DMS53 (cell line): ENCODE results near the gene CPHXL2.
A peak's percentile ranks its signal among the peaks of the same experiment; 100 is the strongest.

Source experiments
- DNase-seq: peaks from one replicate; lab custom pipeline; 2025; lab: John Stamatoyannopoulos, UW

The CPHXL2 gene

DNA sequence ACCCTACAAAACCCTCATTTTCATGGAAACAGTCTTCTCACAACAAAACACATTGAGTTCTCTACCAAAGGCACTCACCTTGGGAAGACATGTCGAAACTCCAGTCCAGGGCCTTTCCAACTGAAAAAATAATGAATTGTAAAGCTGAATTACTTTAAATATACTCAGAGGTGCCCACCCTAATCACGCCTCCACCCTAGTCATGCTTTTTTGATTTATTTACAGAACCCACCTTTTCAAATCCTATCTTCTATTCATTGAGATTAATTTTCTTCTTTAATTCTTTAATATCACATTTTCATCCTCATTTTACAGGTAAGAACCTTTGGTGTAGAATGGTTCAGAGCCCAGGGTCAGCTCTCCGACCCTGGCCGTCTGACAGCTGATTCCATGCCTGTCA, at the start of gene CPHXL2:
TSS of gene CPHXL2 (minus strand) at position 101 of the 400 bp plus-strand sequence. CDS start at position 91, 10 bp downstream.
- DNase-seq = no peak

DNA sequence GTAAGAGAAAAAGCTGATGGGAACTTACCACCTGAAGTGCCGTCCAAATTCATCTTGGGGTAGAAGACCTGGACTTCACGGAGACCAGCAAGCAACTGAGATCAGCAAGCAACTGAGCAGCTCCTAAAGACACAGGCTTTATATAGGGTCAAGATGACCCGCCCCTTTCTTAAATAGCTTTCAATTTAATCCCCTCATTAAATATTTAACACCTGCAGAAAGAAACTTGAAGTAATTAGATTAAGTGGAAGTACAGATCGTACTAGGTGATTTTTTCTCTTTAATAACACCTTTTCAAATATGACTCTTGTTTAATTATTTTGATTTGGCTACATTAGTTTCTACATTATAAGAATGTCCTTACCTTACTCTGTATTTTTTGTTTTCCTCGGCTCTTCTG, 49.6 kb upstream of the CPHXL2 start, which contains the start of gene CPHXL:
TSS of gene CPHXL (minus strand) at position 101 of the 400 bp plus-strand sequence. CDS start at position 53, 48 bp downstream.
- DNase-seq = no peak

DNA sequence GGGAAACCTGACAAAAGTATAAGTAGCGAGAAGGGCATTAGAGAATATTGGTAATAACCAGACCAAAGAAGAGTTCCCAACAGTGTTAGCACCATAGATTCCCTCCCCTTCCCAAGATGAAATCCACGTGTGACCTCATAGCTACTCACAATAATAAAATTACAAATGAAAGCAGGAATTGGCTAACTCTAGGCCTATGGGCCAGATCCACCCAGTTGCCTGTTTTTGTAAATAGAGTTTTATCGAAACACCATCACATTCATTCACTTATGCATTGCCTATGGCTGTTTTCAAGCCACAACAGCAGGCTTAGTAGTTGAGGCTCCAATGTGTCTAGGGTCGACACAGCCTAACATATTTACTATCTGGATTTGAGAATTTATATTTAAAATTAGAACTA, 41.6 kb upstream of the CPHXL2 start:
- DNase-seq = no peak

DNA sequence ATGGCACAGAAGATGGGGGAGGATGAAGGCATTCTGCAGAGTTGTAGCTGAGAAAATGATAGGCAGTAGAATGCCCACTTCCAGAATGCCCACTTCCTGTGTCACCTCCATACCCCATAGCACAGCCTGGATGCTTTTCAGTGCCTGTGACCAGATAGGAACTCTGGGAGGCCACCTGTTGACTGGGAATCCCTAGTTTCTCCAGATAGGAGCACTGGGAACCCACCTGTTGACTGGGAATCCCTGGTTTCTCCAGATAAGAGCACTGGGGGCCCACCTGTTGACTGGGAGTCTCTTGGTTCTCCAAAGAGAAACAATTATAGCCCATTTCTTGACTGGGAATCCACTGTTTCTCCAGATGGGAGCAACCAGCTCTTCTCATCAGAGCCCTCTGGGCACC, 37.9 kb upstream of the CPHXL2 start:
- DNase-seq = no peak

DNA sequence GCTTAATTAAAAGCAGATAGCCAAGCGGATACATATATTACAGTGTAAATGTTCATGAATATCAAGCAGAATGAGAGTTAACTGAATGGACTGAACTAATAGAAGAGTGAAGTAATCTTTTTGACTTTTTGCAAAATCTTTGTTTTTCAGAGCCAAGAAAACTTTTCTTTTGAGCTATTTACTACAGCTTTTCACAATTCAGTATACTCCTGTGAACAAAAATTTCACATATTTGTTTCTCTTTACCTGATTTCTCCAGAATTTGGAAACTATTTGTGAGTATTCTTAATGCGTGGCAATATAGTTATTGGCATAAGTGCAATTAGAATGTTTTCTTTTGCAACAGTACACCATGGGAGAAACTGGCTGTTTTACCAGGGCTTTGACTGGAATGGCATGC, 33.5 kb upstream of the CPHXL2 start:
- DNase-seq = no peak

DNA sequence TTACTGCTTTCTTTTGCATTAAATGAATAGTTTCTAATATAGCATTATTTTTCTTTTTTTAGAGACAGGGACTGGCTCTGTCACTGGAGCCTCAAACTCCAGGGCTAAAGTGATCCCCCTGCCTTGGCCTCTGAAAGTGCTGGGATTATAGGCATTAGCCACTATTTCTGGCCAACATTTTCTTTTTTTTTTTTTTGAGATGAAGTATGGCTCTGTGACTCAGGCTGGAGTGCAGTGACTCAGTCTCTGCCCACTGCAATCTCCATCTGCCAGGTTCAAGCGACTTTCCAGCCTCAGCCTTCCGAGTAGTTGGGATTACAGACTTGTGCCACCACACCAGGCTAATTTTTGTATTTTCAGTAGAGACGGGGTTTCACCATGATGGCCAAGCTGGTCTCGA, 26.5 kb upstream of the CPHXL2 start:
- DNase-seq = no peak

DNA sequence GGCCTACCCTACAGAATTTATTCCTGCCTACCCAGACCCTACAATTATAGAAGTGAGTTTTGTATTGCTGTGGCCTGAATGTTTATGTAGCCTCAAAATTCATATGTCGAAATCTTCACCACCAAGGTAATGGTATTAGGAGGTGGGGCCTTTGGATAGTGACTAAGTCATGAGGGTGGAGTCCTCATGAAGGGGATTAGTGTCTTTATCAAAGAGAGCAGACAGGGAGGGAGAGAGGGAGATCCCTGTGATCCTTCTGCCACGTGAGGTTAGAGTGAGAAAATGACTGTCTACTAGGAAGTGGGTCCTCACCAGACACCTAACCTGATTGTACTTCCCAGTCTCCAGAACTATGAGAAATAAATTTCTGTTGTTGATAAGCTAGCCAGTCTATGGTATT, 25.4 kb upstream of the CPHXL2 start:
- no peak for DNase-seq

DNA sequence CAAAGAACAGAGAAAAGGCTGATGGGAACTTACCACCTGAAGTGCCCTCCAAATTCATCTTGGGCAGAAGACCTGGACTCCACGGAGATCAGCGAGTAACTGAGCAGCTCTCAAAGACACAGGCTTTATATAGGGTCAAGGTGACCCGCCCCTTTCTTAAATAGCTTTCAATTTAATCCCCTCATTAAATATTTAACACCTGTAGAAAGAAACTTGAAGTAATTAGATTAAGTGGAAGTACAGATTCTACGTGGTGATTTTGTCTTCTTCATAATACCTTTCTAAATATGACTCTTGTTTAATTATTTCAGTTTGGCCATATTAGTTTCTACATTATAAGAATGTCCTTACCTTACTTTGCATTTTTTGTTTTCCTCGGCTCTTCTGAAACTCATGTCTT, 24.6 kb upstream of the CPHXL2 start, which contains the start of gene DUXB:
TSS of gene DUXB (minus strand) at position 101 of the 400 bp plus-strand sequence. CDS start at position 58, 43 bp downstream.
- no peak for DNase-seq

DNA sequence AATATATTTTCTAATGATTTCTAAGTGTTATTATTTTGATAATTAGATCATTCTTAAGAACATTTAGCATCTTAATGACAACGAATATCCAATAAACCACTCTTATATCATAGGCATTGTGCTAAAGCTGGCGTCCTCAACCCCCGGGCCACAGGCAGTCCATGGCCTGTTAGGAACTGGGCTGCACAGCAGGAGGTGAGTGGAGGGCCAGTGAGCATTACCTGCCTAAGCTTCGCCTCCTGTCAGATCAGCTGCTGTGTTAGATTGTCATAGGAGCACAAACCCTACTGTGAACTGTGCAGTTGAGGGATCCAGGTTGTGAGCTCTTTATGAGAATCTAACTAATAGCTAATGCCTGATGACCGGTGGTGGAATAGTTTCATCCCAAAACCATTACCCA, 20.8 kb upstream of the CPHXL2 start:
- DNase-seq = no peak

DNA sequence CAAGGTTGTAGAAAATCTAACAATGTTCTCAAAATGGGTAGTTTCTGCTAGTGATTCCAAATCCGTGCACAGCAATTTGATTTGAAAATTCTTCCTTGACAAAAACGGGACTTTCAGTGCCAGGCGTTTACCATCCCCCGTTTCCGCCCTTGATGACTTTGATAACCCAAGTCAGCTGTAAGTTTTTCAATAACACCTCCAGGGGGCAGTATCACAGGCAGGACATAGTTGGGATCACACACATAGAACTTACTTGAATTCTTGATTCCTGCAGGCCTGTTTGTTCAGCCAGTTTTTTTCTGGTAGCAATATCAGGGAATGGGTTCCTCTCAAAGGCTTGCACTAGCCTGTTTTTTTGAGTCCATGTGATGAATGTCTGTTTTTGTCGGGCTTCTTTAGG, 18.9 kb upstream of the CPHXL2 start:
- DNase-seq = peak; percentile 16

DNA sequence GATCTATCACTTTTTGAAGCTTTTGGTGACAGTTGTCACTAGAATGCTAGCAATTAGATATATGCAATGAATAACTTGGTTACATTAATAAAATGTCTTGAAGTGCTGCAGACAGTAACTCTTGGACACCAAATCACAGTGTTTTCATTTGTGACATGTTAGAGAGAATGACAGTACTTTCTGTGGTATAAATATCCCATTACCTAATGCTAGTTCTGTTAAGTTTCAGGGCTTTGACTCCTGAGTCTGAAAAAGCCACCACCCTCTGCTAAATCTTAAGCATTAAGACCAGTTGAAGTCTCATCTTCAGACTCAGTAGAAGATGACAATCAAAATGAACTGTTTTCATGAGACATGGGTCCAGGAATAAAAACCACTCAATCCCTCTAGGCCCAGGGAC, 10.6 kb upstream of the CPHXL2 start:
- no peak for DNase-seq

DNA sequence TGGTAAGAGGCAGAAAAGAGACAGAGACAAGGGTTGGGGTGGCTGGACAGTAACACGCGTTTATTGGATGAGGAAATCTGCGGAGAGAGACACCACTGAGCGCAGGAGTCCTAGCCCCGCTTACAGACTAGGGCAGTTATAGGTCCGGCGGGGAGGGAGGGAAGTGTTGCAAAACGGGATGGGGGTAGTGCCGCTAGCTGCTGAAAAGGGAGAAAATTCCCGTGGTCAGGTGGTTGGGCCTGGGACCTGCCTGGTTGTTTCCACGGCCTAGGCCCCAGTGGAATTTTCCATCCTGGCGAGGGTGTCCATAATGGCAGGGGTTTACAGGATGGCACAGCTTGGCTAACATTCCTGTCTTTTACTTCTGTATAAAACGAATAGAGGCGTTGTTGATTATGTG, 5.5 kb upstream of the CPHXL2 start:
- DNase-seq = no peak

DNA sequence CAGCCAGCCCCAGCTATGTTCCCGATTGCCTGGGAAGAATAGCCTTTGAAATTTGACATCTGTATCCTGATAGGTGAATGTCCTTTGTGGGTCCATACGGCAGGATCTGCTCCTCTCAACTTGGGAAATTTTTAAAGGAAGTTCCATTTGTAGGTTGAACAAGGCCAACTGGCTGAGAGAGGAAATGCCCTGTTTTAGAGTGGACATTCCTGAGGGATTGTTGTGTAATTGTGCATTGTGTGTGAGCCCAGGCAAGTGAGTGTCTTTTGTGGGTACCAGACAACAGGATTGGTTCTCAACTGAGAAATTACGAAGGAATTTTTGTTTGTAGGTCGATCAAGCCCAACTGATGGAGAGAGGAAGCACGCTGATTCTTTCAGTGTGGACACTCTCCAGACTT, 2.6 kb upstream of the CPHXL2 start:
- DNase-seq = no peak

DNA sequence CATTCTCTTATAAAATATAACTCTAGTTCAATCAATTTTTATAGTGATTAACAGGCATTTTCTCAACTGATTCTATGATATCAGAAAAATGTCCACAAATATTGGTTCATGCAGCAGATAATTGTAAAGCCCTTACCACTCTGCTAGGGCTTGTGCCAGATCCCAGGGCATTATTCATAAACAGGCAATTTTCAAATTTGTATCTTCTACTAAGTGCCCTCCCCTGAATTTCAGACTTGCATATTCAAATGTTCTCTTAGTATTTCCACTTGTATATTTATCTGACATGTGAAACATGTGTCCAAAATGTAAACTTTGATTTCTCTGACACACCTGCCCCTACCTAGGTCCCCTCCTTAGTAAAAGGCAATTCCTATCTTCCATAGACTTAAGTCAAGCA, 9.3 kb downstream of the CPHXL2 start:
- DNase-seq = no peak

DNA sequence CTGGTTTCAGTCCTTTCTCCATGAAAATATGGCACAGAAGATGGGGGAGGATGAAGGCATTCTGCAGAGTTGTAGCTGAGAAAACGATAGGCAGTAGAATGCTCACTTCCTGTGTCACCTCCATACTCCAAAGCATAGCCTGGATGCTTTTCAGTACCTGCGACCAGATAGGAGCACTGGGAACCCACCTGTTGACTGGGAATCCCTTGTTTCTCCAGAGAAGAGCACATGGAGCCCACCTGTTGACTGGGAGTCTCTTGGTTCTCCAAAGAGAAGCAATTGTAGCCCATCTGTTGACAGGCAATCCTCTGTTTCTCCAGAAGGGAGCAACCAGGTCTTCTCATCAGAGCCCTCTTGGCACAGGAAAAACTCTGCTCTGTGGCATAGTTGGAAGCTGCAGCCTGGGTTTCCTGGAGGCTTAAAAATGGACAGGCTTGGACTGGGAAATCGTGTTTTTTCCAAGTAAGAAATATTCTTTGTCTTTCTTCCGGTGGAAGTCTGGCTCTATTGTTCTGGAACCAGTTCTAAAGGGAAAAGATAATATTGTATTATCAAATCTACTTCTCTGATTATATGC, 16.0 kb downstream of the CPHXL2 start:
- DNase-seq = no peak

DNA sequence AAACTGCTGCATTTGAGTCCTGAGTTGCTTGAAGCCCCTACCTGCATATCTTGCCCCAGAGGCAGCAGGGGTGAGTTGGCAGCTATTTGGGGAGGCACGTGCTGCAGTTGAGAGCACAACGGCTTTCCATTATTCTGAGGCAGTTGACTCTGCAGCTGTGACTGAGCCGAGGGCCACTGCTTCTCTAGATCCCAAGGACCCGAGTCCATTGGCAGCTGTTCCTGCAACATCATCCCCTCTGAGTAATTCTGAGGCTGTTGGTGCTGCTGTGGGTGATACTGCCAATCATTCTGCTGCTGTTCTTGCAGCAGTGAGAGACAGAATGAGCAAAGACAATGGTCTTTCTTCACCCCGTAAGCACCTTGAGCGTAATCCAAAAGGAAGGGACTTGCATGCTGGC, 16.5 kb downstream of the CPHXL2 start:
- no peak for DNase-seq

DNA sequence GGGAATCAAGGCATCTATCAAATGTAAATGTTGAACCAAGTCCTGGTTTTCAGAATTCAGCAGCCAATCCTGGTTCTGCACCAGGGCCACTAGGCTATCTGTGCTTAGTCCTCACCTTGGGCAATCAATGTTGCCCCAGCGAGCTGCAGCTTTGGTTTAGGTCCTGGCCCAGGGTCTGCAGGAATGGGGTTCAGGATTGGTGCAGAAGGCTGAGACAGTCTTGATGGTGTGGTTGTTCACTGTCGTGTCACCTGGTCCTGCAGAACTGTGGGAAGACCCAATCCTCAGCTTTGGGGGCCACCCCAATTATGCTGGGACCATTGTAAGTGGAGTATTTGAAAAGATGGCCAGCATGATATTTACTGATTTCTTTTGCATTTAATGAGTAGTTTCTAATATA, 18.6 kb downstream of the CPHXL2 start:
- no peak for DNase-seq

DNA sequence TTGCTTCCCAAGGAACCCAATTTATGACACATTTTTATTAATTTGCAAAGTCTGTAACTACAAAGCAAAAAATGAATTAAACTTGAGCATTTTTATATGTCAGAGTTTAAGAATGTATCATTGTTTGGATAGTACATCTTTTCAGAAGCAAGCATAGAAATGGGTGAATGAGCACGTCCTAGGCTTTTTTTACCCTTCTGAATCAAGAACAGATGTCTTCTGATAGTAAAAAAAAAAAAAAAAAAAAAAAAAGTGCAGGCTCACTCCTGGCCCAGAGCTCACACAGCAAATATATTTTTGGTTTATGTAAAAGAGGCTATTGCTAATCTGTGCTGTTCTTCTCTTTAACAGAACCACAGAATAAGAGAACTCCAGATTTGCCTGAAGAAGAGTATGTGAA, 22.9 kb downstream of the CPHXL2 start:
- DNase-seq = no peak

DNA sequence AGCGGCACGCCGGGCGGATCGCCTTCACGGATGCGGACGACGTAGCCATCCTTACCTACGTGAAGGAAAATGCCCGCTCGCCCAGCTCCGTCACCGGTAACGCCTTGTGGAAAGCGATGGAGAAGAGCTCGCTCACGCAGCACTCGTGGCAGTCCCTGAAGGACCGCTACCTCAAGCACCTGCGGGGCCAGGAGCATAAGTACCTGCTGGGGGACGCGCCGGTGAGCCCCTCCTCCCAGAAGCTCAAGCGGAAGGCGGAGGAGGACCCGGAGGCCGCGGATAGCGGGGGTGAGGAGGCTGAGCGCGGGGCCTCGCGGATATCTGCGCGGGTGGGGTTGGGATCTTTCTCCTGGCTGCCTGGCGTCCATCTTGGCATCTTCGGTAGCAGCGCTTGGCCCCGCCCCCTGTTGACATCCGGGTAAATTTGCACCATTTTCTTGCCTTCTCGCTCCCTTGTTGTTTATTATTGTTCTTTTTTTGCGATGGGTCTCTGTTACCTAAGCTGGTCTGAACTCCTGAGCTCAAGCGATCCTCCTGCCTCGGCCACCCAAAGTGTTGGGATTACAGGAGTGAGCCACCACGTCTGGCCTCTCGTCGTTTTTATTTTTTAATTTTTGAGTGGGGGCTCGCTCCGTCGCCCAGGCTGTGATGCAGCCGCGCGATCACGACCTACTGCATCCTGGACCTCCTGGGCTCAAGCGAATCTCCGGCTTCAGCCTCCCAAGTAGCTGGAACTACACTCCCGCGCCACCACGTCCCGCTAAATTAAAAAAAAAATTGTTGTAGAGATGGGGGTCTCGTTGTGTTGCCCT, 28.3 kb downstream of the CPHXL2 start:
- DNase-seq = peak; percentile 78

DNA sequence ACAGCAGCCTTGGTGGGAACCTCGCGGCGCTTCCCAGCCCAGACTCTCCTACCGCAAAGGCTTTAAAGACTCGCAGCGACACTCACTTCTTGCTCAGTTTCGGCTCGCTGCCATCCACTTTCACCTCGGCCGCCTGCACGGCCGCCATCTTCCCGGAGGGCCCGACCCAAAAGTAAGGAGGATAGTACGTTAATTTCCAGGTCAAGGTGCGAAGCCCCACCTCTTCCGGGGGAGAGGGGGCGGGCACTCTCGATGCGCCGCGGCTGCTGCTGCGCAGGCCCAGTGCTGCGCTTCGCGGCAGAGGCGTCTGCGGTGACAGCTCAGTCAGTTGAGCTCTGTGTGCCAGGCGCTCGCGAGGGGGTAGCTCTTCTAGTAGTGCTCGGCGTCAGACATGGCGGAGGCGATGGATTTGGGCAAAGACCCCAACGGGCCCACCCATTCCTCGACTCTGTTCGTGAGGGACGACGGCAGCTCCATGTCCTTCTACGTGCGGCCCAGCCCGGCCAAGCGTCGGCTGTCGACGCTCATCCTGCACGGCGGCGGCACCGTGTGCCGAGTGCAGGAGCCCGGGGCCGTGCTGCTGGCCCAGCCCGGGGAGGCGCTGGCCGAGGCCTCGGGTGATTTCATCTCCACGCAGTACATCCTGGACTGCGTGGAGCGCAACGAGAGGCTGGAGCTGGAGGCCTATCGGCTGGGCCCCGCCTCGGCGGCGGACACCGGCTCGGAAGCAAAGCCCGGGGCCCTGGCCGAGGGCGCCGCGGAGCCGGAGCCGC, 29.1 kb downstream of the CPHXL2 start, which contains the start of the genes KARS1 and TERF2IP:
TSS of gene KARS1 (minus strand) at position 174 of the 773 bp plus-strand sequence. CDS start at position 148, 26 bp downstream.
TSS of gene TERF2IP (plus strand) at position 282 of the 773 bp plus-strand sequence. CDS start at position 392, 110 bp downstream.
- peak; percentile 93 for DNase-seq

DNA sequence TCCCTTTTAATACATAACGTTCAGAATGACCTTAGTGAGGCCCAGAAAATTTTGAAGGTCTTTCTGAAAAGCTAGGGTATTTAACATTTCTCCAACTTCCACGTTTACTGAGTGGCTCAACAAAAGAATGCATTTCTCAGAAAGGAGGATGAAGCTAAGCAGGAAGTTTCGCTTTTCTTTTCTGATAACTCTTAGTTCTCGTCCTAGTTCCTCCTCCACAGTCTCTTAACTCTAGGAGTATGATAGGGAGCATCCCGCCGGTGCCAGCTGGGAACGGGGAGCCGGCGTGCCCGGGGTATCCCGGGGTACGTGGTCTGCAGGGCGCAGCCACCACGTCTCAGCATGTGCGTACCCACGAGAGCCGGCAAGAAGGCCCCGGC, 29.7 kb downstream of the CPHXL2 start:
- DNase-seq = no peak

DNA sequence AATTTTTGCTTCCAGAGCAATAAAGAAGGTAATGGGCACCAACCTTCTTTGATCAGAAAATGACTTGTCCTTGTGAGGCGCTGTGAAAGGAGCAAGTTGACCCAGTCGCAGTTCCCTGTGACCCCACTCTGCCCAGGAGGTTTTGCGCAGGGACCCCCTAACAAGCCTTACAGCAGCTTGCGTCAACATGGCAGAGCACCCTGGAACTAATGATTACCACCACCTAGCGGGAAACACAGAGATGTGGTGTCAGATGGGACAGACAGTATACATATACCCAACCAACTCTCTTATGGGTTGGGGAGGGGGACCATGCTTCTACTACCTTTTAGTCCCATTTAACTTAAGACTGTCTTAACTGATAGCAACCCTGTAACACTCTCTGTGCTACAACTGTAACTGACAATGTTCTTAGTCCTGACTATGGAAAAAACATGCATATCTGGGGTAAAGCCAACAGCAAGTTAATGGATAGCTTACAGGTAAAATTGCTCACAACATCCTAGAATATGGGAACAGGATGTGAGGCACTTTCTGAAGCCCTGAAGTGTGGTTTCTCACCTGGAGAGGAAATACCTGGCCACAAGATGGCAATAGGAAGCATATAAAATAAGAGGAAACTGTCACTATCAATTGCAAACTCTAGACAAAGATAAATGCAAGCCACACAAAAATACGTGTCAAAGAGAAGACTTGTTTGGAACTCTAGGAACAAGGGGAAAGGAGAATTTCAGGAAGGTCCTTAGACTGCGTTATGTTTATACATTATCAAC, 32.4 kb downstream of the CPHXL2 start:
- DNase-seq = peak; percentile 28
